HL-60 (cell line): ENCODE results near the gene LRRC25.
A peak's percentile ranks its signal among the peaks of the same experiment; 100 is the strongest.

Experiments used
- DNase-seq, 2 experiments: peaks; one replicate each; pipeline ENCODE4 v3.0.0-alpha.2; 2010 to 2020; ENCODE audit warnings: low read depth in 1 of 2, low spot score in 1 of 2
- H3K27ac ChIP-seq: fragments of 250-450 bp; sonication (Bioruptor Pico); replicated peaks from 2 replicates; pipeline ENCODE4 v1.5.1; 2020; ENCODE audit warnings: mild to moderate bottlenecking, moderate library complexity
- H3K27me3 ChIP-seq: fragments of 250-450 bp; sonication (Bioruptor Pico); 2 replicates; pipeline ENCODE4 v1.5.1; 2021; ENCODE audit warnings: mild to moderate bottlenecking, moderate library complexity; ENCODE audit not compliant: insufficient read depth, poor library complexity, severe bottlenecking
- H3K4me3 ChIP-seq: replicated peaks from 2 replicates; pipeline ENCODE4 v1.5.1; 2011; ENCODE audit warnings: mild to moderate bottlenecking, control low read depth, low read length; ENCODE audit not compliant: insufficient read depth
- CTCF ChIP-seq: IDR thresholded peaks from one replicate; pipeline ENCODE4 v1.5.1; 2011; ENCODE audit warnings: low read length, control low read depth, inconsistent platforms; ENCODE audit not compliant: insufficient read depth
- GABPA ChIP-seq: IDR thresholded peaks from 2 replicates; pipeline ENCODE4 v1.6.1; 2012; ENCODE audit warnings: low read depth
- POLR2AphosphoS5 ChIP-seq: IDR thresholded peaks from 2 replicates; pipeline ENCODE4 v1.6.1; 2012; ENCODE audit warnings: low read depth
- SPI1 ChIP-seq: IDR thresholded peaks from 2 replicates; pipeline ENCODE4 v1.6.1; 2012; ENCODE audit warnings: low read depth, mild to moderate bottlenecking, borderline replicate concordance
- long read RNA-seq: library from polyadenylated mRNA; unstranded; transcript quantifications from one replicate; pipeline ENCODE4 v2.0.0, GENCODE V29; 2020
- TF ChIP-seq, protein P1 (sequence below): IDR thresholded peaks from 2 replicates; pipeline ENCODE4 v1.6.1; 2012; ENCODE audit warnings: low read depth; ENCODE audit not compliant: insufficient replicate concordance

Gene LRRC25
- long read RNA-seq, transcript LRRC25-201 (2 exons, 2,415 nt) = major isoform, 5 of 7 reads
- long read RNA-seq, partial matches to known transcripts = 0 of 7 reads
- long read RNA-seq, other reads (novel, unspliced or antisense) = 0 of 7 reads

DNA sequence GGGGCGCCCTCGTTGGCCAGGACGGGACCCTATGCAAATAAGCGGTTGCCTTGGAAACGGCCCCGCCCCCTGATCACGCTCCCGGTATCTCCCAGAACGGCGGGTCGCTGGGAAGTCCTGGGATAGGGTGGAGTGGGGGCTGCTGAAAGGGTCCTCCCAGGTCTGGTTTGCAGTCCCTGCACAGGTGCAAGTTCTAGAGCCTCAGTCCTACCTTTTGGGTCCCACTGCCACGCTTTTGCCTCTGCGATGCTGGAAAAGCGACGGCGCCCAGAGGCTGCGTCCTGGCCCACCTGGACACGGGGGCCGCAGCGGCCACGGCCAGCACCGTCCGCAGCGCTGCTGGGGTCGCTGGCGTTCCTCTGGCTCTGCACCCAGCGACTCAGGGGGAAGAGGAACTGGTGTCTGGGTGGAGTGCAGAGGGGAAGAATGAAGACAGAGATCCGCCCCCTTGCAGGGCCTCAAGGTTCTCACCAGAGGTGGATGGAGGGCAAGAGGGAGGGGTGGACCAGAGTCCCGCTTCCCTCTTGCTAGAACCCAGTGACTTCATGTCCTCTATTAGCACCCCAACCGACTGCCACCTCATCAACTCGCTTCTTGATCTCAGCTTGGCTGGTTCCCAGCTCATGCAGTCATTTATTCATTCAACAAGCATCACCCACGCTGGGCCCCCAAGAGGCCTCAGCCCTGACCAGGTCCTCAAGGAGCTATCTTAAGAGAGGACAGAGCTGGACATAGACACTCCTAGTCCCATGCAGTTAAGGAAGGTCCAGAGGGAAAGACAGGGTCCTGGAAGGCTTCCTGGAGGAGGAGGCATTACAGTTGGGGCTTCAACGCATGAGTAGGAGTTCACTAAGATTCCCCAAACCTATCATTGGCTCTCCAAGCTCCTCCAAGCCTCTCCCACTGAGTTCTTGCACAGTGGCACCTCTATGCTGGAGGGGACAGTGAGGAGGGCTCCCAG, at the start of gene LRRC25:
Gene LRRC25, minus strand, starts transcription at position 381 of the 961 bp plus-strand sequence. CDS start 659 bp downstream, outside the sequence.
- no peaks in the 10 kb centered on the region for H3K27me3 ChIP-seq
- peak within 1 kb of the TSS; percentile 45 for H3K4me3 ChIP-seq
- peak; percentile 95 to 98 for DNase-seq
- TF ChIP-seq POLR2AphosphoS5 (peak; percentile 69), GABPA (no peak), CTCF (no peak), SPI1 (peak; percentile 93)
- TF ChIP-seq, protein P1, sequence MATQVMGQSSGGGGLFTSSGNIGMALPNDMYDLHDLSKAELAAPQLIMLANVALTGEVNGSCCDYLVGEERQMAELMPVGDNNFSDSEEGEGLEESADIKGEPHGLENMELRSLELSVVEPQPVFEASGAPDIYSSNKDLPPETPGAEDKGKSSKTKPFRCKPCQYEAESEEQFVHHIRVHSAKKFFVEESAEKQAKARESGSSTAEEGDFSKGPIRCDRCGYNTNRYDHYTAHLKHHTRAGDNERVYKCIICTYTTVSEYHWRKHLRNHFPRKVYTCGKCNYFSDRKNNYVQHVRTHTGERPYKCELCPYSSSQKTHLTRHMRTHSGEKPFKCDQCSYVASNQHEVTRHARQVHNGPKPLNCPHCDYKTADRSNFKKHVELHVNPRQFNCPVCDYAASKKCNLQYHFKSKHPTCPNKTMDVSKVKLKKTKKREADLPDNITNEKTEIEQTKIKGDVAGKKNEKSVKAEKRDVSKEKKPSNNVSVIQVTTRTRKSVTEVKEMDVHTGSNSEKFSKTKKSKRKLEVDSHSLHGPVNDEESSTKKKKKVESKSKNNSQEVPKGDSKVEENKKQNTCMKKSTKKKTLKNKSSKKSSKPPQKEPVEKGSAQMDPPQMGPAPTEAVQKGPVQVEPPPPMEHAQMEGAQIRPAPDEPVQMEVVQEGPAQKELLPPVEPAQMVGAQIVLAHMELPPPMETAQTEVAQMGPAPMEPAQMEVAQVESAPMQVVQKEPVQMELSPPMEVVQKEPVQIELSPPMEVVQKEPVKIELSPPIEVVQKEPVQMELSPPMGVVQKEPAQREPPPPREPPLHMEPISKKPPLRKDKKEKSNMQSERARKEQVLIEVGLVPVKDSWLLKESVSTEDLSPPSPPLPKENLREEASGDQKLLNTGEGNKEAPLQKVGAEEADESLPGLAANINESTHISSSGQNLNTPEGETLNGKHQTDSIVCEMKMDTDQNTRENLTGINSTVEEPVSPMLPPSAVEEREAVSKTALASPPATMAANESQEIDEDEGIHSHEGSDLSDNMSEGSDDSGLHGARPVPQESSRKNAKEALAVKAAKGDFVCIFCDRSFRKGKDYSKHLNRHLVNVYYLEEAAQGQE = no peak
- H3K27ac ChIP-seq = peak within 1 kb of the TSS; percentile 79

DNA sequence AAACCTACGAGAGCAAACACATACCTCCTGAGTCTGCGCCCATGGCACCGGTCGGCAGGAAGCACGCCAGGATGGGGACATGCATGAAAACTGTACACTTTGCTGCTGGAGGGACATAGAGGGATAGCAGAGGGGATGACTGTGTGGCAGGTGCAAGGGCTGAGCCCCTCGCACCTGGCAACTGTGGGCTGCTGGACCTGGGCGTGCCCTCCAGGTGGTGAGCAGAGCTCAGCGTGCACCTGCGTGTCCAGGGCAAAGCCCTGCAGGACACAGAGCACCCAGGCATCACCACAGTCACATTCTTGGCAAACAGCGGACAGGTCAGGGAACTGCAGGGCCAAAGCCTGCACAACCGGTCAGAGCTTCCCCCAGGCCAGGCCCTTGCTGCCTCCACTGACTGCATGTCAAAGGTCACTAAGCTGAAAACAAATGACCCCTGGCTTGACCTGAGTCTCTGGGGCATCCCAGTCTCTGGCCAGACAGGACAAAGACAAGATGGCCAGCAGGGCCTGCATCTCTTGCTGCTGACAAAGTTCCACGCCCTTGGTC, 49.5 kb upstream of the LRRC25 start:
- DNase-seq = no peak

DNA sequence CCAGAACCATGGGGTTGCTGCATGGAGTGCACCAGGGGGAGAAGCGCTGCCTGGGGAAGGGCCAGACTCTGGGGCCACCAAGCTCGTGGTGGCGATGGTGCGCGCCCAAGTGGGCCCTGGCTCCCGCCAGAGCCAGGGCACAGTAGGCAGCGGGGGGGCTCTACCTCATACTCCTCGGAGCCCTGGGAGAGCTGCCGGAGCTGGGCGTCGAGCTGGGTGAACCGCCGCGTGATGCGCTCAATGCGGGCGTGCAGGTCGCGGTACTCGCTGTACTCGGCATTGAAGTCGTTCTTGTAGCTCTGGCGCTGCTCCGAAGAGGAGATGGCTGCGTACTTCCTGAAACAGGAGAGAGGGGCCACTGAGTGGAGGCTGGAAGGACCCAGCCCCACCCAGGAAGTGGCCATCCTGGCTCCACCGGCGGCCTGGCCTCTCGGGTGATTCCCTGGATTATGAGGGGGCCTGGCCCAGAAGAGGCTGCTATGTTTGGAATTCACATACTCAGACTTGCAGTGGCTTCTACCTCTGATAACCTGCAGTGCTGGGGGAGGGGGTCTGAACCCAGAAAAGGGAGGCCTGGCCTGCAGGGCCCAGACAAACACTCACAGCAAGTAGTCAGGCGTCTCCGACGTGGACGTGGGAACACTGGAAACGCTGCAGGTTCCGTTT, 48.9 kb upstream of the LRRC25 start:
- Histone ChIP-seq H3K27me3 (no peaks in the 10 kb centered on the region), H3K27ac (no peak overlapping the region), H3K4me3 (no peak overlapping the region)
- TF ChIP-seq CTCF (no peak), SPI1 (no peak), GABPA (no peak), POLR2AphosphoS5 (no peak)
- TF ChIP-seq, protein P1 = no peak
- DNase-seq = no peak

More for the DNA sequence above, 49.5 kb upstream of the LRRC25 start:
- H3K27me3 ChIP-seq = no peaks in the 10 kb centered on the region
- no peak for TF ChIP-seq SPI1
- no peak for TF ChIP-seq POLR2AphosphoS5
- H3K27ac ChIP-seq = no peak overlapping the region
- H3K4me3 ChIP-seq = no peak overlapping the region
